Lower leg skin (tissue), 3 donors: ENCODE measurements around the gene MEGF6.

ENCODE experiments used
- CTCF ChIP-seq, 3 donors: fragments of 450-650 bp; IDR thresholded peaks; one replicate each; pipeline ENCODE4 v1.5.1; 2016; ENCODE audit warnings: antibody characterized with exemption in 3 of 3, mild to moderate bottlenecking in 3 of 3, moderate library complexity in 2 of 3
- POLR2A ChIP-seq, 2 donors: fragments of 450-650 bp; IDR thresholded peaks; one replicate each; pipeline ENCODE4 v1.6.1; 2016 to 2017; ENCODE audit warnings: antibody characterized with exemption in 2 of 2, mild to moderate bottlenecking in 1 of 2, moderate library complexity in 1 of 2

GRCh38 chr1:3441410-3441847 lies 169.9 kb downstream of the MEGF6 start:
- TF ChIP-seq CTCF (IDR thresholded peaks at IDR 0.05) (no peak), POLR2A (IDR thresholded peaks at IDR 0.05) (no peak)
